Frontal cortex (tissue), 4 donors: ENCODE results near the gene STUM. TPM values are rescaled to one million over a fixed set of nuclear protein-coding genes. Genes with fewer than 3 reads are reported as not detected.
A peak's percentile ranks its signal among the peaks of the same experiment; 100 is the strongest.
"Not testable (repeated sequence)": the region's sequence is repeated elsewhere in the genome, so short reads cannot be mapped to it uniquely, and the experiment has no call there.

Source experiments
- DNase-seq, 2 donors: peaks; one replicate each; pipeline ENCODE4 v3.0.0; 2012; ENCODE audit warnings: low spot score in 2 of 2
- FAIRE-seq: peaks from 2 replicates; lab custom pipeline; 2012; peaks lifted over from hg19 to GRCh38; lab: Jason Lieb, UNC
- total RNA-seq: library from RNA; depleted of rRNA; stranded (reverse); fragments of >200 nt; gene quantifications from one replicate; pipeline ENCODE4 v1.2.3, GENCODE V29; 2014
- donor health status: control.
- donor health status: control.
- donor health status: control.

STUM gene
- total RNA-seq, 1 donor from 2014 or later = 26.1 TPM

GRCh38 chr1:226599636-226600238 is 51.2 kb downstream of the STUM start:
- FAIRE-seq (no peak), DNase-seq (no peak)

GRCh38 chr1:226600254-226600653 is 51.7 kb downstream of the STUM start:
- no peak for FAIRE-seq
- DNase-seq = no peak

GRCh38 chr1:226601456-226601855 is 52.9 kb downstream of the STUM start:
- DNase-seq (no peak), FAIRE-seq (no peak)

GRCh38 chr1:226602186-226603021 is 53.8 kb downstream of the STUM start:
- FAIRE-seq (no peak), DNase-seq (no peak)

- no peak for FAIRE-seq
- peak; percentile 52 to 56 for DNase-seq
Measured at GRCh38 chr1:226603022-226603857, 54.7 kb downstream of the STUM start.

GRCh38 chr1:226603858-226604559 is 55.4 kb downstream of the STUM start:
- FAIRE-seq (no peak), DNase-seq (no peak)

GRCh38 chr1:226604560-226605317 is 56.2 kb downstream of the STUM start:
- DNase-seq (no peak), FAIRE-seq (no peak)

GRCh38 chr1:226605318-226605950 is 56.9 kb downstream of the STUM start:
- DNase-seq = no peak
- FAIRE-seq = no peak

- DNase-seq (no peak), FAIRE-seq (no peak)
Measured at GRCh38 chr1:226606311-226607267, 58.0 kb downstream of the STUM start.

- DNase-seq (no peak), FAIRE-seq (no peak)
Measured at GRCh38 chr1:226607268-226607660, 58.7 kb downstream of the STUM start.

- DNase-seq (no peak), FAIRE-seq (no peak)
Measured at GRCh38 chr1:226607821-226608220, 59.3 kb downstream of the STUM start.

- DNase-seq (peak in 1 of 2 donors; percentile 67), FAIRE-seq (no peak)
Measured at GRCh38 chr1:226608699-226609505, 60.3 kb downstream of the STUM start.

GRCh38 chr1:226609836-226610455 is 61.4 kb downstream of the STUM start:
- no peak for FAIRE-seq
- DNase-seq = no peak

- DNase-seq = no peak
- FAIRE-seq = no peak
Measured at GRCh38 chr1:226610671-226611070, 62.1 kb downstream of the STUM start.

- FAIRE-seq = no peak
- no peak for DNase-seq
Measured at GRCh38 chr1:226611301-226611700, 62.7 kb downstream of the STUM start.

GRCh38 chr1:226611980-226612379 is 63.4 kb downstream of the STUM start:
- FAIRE-seq, DNase-seq: not testable (repeated sequence)
